ENCODE results near the gene PAIP1. TPM values are rescaled to one million over a fixed set of nuclear protein-coding genes. Genes with fewer than 3 reads are reported as not detected.

Gene PAIP1
- total and polyA plus RNA-seq, 2 donors (not counting 3 experiments of a cell fraction or from before 2014, with no cell fraction given) = 69.1 to 90.1 TPM

DNA sequence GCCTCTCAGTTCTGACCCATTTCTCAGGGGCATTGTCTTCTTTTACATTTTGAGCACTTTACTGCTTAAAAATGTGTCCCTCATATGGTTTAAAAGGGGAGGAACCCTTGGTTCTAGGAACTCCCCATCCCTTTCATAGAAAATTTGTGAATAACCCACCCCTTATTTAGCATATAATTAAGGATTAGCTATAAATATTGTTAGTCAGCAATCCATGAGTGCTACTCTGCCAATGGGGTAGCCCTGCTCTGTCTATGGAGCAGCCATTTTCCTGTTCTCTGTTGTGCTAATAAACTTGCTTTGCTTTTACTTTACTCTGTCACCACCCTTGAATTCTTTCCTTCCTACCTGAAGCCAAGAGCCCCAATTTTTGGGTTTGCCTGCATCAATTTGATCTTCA is 33.8 kb upstream of the PAIP1 start:
- Histone ChIP-seq H3K4me3 (replicated peaks in 1 of 3; ENCODE audit: insufficient read depth in 1 of 3, low read depth in 1 of 3, low read length in 3 of 3) (no peak overlapping the region), H3K4me2 (ENCODE audit: insufficient read depth, low read length) (no peak overlapping the region), H4K20me1 (replicated peaks; ENCODE audit: control insufficient read depth, extremely low read depth, insufficient read depth, low read length) (no peaks in the 10 kb centered on the region), H3K36me3 (ENCODE audit: control insufficient read depth in 2 of 2, extremely low read depth in 1 of 2, insufficient read depth in 2 of 2, low read length in 2 of 2) (no peaks in the 10 kb centered on the region), H3K27ac (ENCODE audit: insufficient read depth, low read depth, low read length) (no peak overlapping the region), H3K79me2 (ENCODE audit: control insufficient read depth, insufficient read depth, low read length) (no peaks in the 10 kb centered on the region), H3K9me1 (replicated peaks; ENCODE audit: control insufficient read depth, extremely low read depth, insufficient read depth, low read length) (no peaks in the 10 kb centered on the region), H3K27me3 (ENCODE audit: control insufficient read depth in 2 of 2, insufficient read depth in 2 of 2, low read length in 2 of 2) (no peaks in the 10 kb centered on the region), H2AFZ (ENCODE audit: low read depth, low read length) (no peak overlapping the region), H3K4me1 (ENCODE audit: control insufficient read depth, extremely low read depth, insufficient read depth, low read length) (no peaks in the 10 kb centered on the region), H3K9ac (replicated peaks; ENCODE audit: extremely low read depth, insufficient read depth, low read length) (no peak overlapping the region), H3K9me3 (replicated peaks; ENCODE audit: control insufficient read depth, insufficient read depth, low read length) (no peaks in the 10 kb centered on the region)
- no peak for FAIRE-seq
- no TSS peak for BruUV-seq (replicated peaks)
- intact Hi-C loops (cut with micrococcal nuclease) = no loop called here
- ChIA-PET CTCF (interaction anchor here (1.2 kb wide), 1 partner anchor 35 kb away, joined by 3 read pairs; no protein-coding TSS in a partner anchor), POLR2A (no interaction called here)
- DNase-seq (ENCODE audit: low read depth, low spot score) = no peak
- no peak for TF ChIP-seq FOS (IDR thresholded peaks at IDR 0.05; ENCODE audit: borderline replicate concordance, insufficient read depth, low read length)
- no peak for TF ChIP-seq POLR2A (IDR thresholded peaks at IDR 0.05; ENCODE audit: low read depth, low read length)
- TF ChIP-seq, protein P1, sequence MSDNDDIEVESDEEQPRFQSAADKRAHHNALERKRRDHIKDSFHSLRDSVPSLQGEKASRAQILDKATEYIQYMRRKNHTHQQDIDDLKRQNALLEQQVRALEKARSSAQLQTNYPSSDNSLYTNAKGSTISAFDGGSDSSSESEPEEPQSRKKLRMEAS (IDR thresholded peaks at IDR 0.05; ENCODE audit: insufficient read depth, insufficient read length) = no peak
- no peak for TF ChIP-seq CTCF (IDR thresholded peaks at IDR 0.05; ENCODE audit: extremely low read depth in 1 of 2, insufficient read depth in 1 of 2, low read depth in 1 of 2, low read length in 2 of 2)
- no peak for TF ChIP-seq MYC (IDR thresholded peaks at IDR 0.05; ENCODE audit: low read depth, low read length)
- no peak for TF ChIP-seq EZH2 (IDR thresholded peaks at IDR 0.05; ENCODE audit: borderline replicate concordance, low read depth, low read length, severe bottlenecking)
- no peak for TF ChIP-seq GATA2 (IDR thresholded peaks at IDR 0.05; ENCODE audit: insufficient read depth, insufficient read length, low read depth, low read length)
- TF ChIP-seq JUN (IDR thresholded peaks at IDR 0.05; ENCODE audit: borderline replicate concordance, insufficient read depth, insufficient read length, low read depth) = no peak
- TF ChIP-seq POLR2AphosphoS5 (IDR thresholded peaks at IDR 0.05; ENCODE audit: insufficient read depth, low read depth, low read length) = no peak
- dilution Hi-C loops (cut with MboI; ENCODE audit: extremely low pct_ligation_motif_present, low sequenced_read_pairs) = no loop called here
